PC-9 (cell line): ENCODE data around the gene VAV3. TPM values are rescaled to one million over a fixed set of nuclear protein-coding genes. Genes with fewer than 3 reads are reported as not detected.
A peak's percentile ranks its signal among the peaks of the same experiment; 100 is the strongest.

Experiments used
- BruUV-seq: library from RNA; stranded (reverse); fragments of 400-500 nt; replicated peaks from 2 replicates; lab custom pipeline; 2021; lab: Mats Ljungman, UMichigan
- CTCF ChIA-PET: fragments of 300-600 bp; sonication (Branson Sonifier 250); formaldehyde crosslinking; loops from one replicate; lab custom pipeline; 2022; ENCODE audit warnings: antibody characterized with exemption; lab: Charles Lee
- POLR2A ChIA-PET: fragments of 300-600 bp; sonication (Branson Sonifier 250); formaldehyde crosslinking; loops from one replicate; lab custom pipeline; 2022; ENCODE audit warnings: antibody characterized with exemption; ENCODE audit not compliant: unreplicated experiment; lab: Charles Lee
- DNase-seq, 2 experiments: peaks; one replicate each; pipeline versions ENCODE4 v3.0.0 to v3.0.0-alpha.2; 2015 to 2022; ENCODE audit warnings: mixed read lengths in 1 of 2
- H2AFZ ChIP-seq: fragments of 200-600 bp; sonication (generic); 2 replicates; pipeline ENCODE4 v1.8.1; 2017; ENCODE audit warnings: antibody characterized with exemption
- H3F3A ChIP-seq: fragments of 200-600 bp; sonication (generic); 2 replicates; pipeline ENCODE4 v1.8.1; 2017; ENCODE audit warnings: antibody characterized with exemption, mild to moderate bottlenecking, low read depth; ENCODE audit not compliant: insufficient read depth
- H3K27ac ChIP-seq: fragments of 200-600 bp; sonication (generic); 2 replicates; pipeline ENCODE4 v1.6.1; 2016; ENCODE audit warnings: mixed run types
- H3K27me3 ChIP-seq: fragments of 200-600 bp; sonication (generic); 2 replicates; pipeline ENCODE4 v1.6.1; 2016; ENCODE audit warnings: low read depth, mixed run types; ENCODE audit not compliant: insufficient read depth
- H3K36me3 ChIP-seq: fragments of 200-600 bp; sonication (generic); 2 replicates; pipeline ENCODE4 v1.6.1; 2016; ENCODE audit warnings: low read depth, mixed run types
- H3K4me1 ChIP-seq: fragments of 200-600 bp; sonication (generic); replicated peaks from 2 replicates; pipeline ENCODE4 v1.6.1; 2016; ENCODE audit warnings: mixed run types; ENCODE audit not compliant: insufficient read depth
- H3K4me2 ChIP-seq: fragments of 200-600 bp; sonication (generic); 2 replicates; pipeline ENCODE4 v1.6.1; 2017; ENCODE audit warnings: mixed run types
- H3K4me3 ChIP-seq: fragments of 200-600 bp; sonication (generic); 2 replicates; pipeline ENCODE4 v1.6.1; 2016; ENCODE audit warnings: mixed run types
- H3K79me2 ChIP-seq: fragments of 200-600 bp; sonication (generic); 2 replicates; pipeline ENCODE4 v1.6.1; 2017; ENCODE audit warnings: low read depth, mixed run types
- H3K9me2 ChIP-seq: fragments of 200-600 bp; sonication (generic); 2 replicates; pipeline ENCODE4 v1.8.1; 2017; ENCODE audit warnings: mild to moderate bottlenecking; ENCODE audit not compliant: insufficient read depth
- H3K9me3 ChIP-seq: fragments of 200-600 bp; sonication (generic); 2 replicates; pipeline ENCODE4 v1.8.1; 2016; ENCODE audit warnings: low read depth; ENCODE audit not compliant: insufficient read depth
- H4K20me1 ChIP-seq: fragments of 200-600 bp; sonication (generic); 2 replicates; pipeline ENCODE4 v1.8.1; 2017; ENCODE audit not compliant: insufficient read depth
- CTCF ChIP-seq: fragments of 200-600 bp; sonication (generic); conservative IDR thresholded peaks from 2 replicates; pipeline ENCODE4 v1.6.1; 2017; ENCODE audit warnings: mixed run types, antibody characterized with exemption, mild to moderate bottlenecking, moderate library complexity
- EZH2 ChIP-seq: fragments of 200-600 bp; sonication (generic); IDR thresholded peaks from 2 replicates; pipeline ENCODE4 v1.8.0; 2017; ENCODE audit warnings: antibody characterized with exemption, low read depth
- intact Hi-C: fragments of 100-400 bp; cut with micrococcal nuclease; formaldehyde crosslinking; loops from one replicate; pipeline ENCODE4 v1.10.0; 2022; ENCODE audit not compliant: unreplicated experiment
- total RNA-seq: library from RNA; stranded (reverse); gene quantifications from 2 replicates; pipeline ENCODE4 v1.2.3, GENCODE V29; 2021

VAV3 gene
- total RNA-seq, 1 experiment from 2014 or later = 1.7 TPM

- H4K20me1 ChIP-seq = no peaks in the 10 kb centered on the region
- intact Hi-C loops = no loop called here
- no peaks in the 10 kb centered on the region for H3K9me3 ChIP-seq
- H3K9me2 ChIP-seq = no peaks in the 10 kb centered on the region
- ChIA-PET CTCF (no interaction called here), POLR2A (no interaction called here)
- H3K4me3 ChIP-seq = no peak overlapping the region
- peak overlapping the region; percentile 5; the same call in 1 of the 2 replicates for H2AFZ ChIP-seq
- no peak overlapping the region for H3K4me2 ChIP-seq
- no peak for DNase-seq
- peaks cover 12% of the 10 kb centered on the region; the same call in 1 of the 2 replicates for H3K4me1 ChIP-seq
- no peak overlapping the region for H3K27ac ChIP-seq
- H3K27me3 ChIP-seq = no peaks in the 10 kb centered on the region
- no peaks in the 10 kb centered on the region for H3K36me3 ChIP-seq
- BruUV-seq = no TSS peak
- TF ChIP-seq EZH2 = no peak
- TF ChIP-seq CTCF = no peak
- no peaks in the 10 kb centered on the region for H3K79me2 ChIP-seq
- no peaks in the 10 kb centered on the region; the same call in none of the 2 replicates for H3F3A ChIP-seq
These were observed 64.7 kb downstream of the VAV3 start for GRCh38 chr1:107900090-107900945.

GRCh38 chr1:107899655-107900054 lies 65.3 kb downstream of the VAV3 start:
- intact Hi-C loops = no loop called here

More at GRCh38 chr1:107899655-107900054, 65.3 kb downstream of the VAV3 start:
- no peaks in the 10 kb centered on the region; the same call in none of the 2 replicates for H3F3A ChIP-seq
- H3K27ac ChIP-seq = no peak overlapping the region
- ChIA-PET CTCF (no interaction called here), POLR2A (no interaction called here)
- H2AFZ ChIP-seq = peak overlapping the region; percentile 5; the same call in 1 of the 2 replicates
- no peaks in the 10 kb centered on the region for H4K20me1 ChIP-seq
- no peaks in the 10 kb centered on the region for H3K36me3 ChIP-seq
- no peaks in the 10 kb centered on the region for H3K27me3 ChIP-seq
- peaks cover 12% of the 10 kb centered on the region; the same call in 1 of the 2 replicates for H3K4me1 ChIP-seq
- H3K4me3 ChIP-seq = no peak overlapping the region
- peak in 1 of 2 experiments; percentile 64 for DNase-seq
- BruUV-seq = no TSS peak
- H3K9me3 ChIP-seq = no peaks in the 10 kb centered on the region
- H3K9me2 ChIP-seq = no peaks in the 10 kb centered on the region
- TF ChIP-seq CTCF (no peak), EZH2 (no peak)
- no peak overlapping the region; the same call in 1 of the 2 replicates for H3K4me2 ChIP-seq
- H3K79me2 ChIP-seq = no peaks in the 10 kb centered on the region
